H1 (cell line): ENCODE results near the gene PDE8B. TPM values are rescaled to one million over a fixed set of nuclear protein-coding genes. Genes with fewer than 3 reads are reported as not detected.

Experiments used
- CTCF ChIA-PET: fragments of 300-600 bp; sonication (Branson Sonifier 250); formaldehyde crosslinking; loops from one replicate; lab custom pipeline; 2021; ENCODE audit not compliant: partially characterized antibody; lab: Charles Lee
- POLR2A ChIA-PET: fragments of 300-600 bp; sonication (Branson Sonifier 250); formaldehyde crosslinking; loops from one replicate; lab custom pipeline; 2021; ENCODE audit warnings: inconsistent platforms; ENCODE audit not compliant: partially characterized antibody; lab: Charles Lee
- DNase-seq, 2 experiments: peaks; one replicate each; pipeline versions ENCODE4 v3.0.0 to v3.0.0-alpha.2; 2010 to 2022; ENCODE audit warnings: low spot score in 2 of 2, low read depth in 1 of 2, mixed read lengths in 1 of 2
- FAIRE-seq: peaks from 2 replicates; lab custom pipeline; 2011; peaks lifted over from hg19 to GRCh38; lab: Jason Lieb, UNC
- H2AFZ ChIP-seq: 2 replicates; pipeline ENCODE4 v1.8.1; 2012; ENCODE audit warnings: low read length, inconsistent platforms
- H2AK5ac ChIP-seq: 2 replicates; pipeline ENCODE4 v1.6.1; 2013; ENCODE audit warnings: low read depth, low read length
- H2BK120ac ChIP-seq: replicated peaks from 2 replicates; pipeline ENCODE3; 2013; ENCODE audit warnings: low read depth, low read length, inconsistent platforms
- H2BK12ac ChIP-seq: 2 replicates; pipeline ENCODE4 v1.6.1; 2013; ENCODE audit warnings: low read depth, low read length
- H2BK15ac ChIP-seq: 2 replicates; pipeline ENCODE4 v1.6.1; 2013; ENCODE audit warnings: low read length
- H2BK20ac ChIP-seq: 2 replicates; pipeline ENCODE4 v1.6.1; 2013; ENCODE audit warnings: low read length
- H2BK5ac ChIP-seq: 2 replicates; pipeline ENCODE4 v1.6.1; 2013; ENCODE audit warnings: low read depth, low read length
- H3K14ac ChIP-seq: 2 replicates; pipeline ENCODE4 v1.6.1; 2013; ENCODE audit warnings: inconsistent platforms; ENCODE audit not compliant: insufficient read length
- H3K18ac ChIP-seq: 2 replicates; pipeline ENCODE4 v1.6.1; 2013; ENCODE audit warnings: low read length; ENCODE audit errors: extremely low read depth
- H3K23ac ChIP-seq: 2 replicates; pipeline ENCODE4 v1.6.1; 2013; ENCODE audit warnings: inconsistent platforms; ENCODE audit not compliant: insufficient read length
- H3K23me2 ChIP-seq: 2 replicates; pipeline ENCODE4 v1.6.1; 2013; ENCODE audit warnings: low read depth, low read length
- H3K27ac ChIP-seq: 2 replicates; pipeline ENCODE4 v1.6.1; 2011; ENCODE audit warnings: low read depth, low read length, inconsistent platforms
- H3K27me3 ChIP-seq, 4 experiments: replicated peaks in 1 of 4; 1 replicate in 1 of 4; 2 replicates in 3 of 4; pipeline versions ENCODE4 v1.6.1 to v1.8.1; 2011 to 2013; ENCODE audit warnings: low read length in 3 of 4, mild to moderate bottlenecking in 3 of 4, inconsistent platforms in 2 of 4, mixed read lengths in 2 of 4, moderate library complexity in 1 of 4; ENCODE audit not compliant: control insufficient read depth in 3 of 4, insufficient read depth in 3 of 4; ENCODE audit errors: extremely low read depth in 1 of 4
- H3K36me3 ChIP-seq, 4 experiments: 2 replicates each; pipeline versions ENCODE4 v1.6.1 to v1.8.1; 2011 to 2013; ENCODE audit warnings: mild to moderate bottlenecking in 4 of 4, low read length in 3 of 4, moderate library complexity in 2 of 4, control low read depth in 1 of 4, inconsistent platforms in 1 of 4; ENCODE audit not compliant: insufficient read depth in 4 of 4, control insufficient read depth in 2 of 4
- H3K4ac ChIP-seq: replicated peaks from 2 replicates; pipeline ENCODE3; 2013; ENCODE audit warnings: low read length, low read depth, mixed read lengths, inconsistent platforms; ENCODE audit not compliant: insufficient read length
- H3K4me1 ChIP-seq, 4 experiments: replicated peaks in 1 of 4; 1 replicate in 1 of 4; 2 replicates in 3 of 4; pipeline versions ENCODE4 v1.6.1 to v1.8.1; 2011 to 2013; ENCODE audit warnings: low read length in 3 of 4, inconsistent platforms in 2 of 4, mixed read lengths in 1 of 4; ENCODE audit not compliant: insufficient read depth in 4 of 4, control insufficient read depth in 3 of 4
- H3K4me2 ChIP-seq, 2 experiments: 2 replicates each; pipeline versions ENCODE4 v1.6.1 to v1.8.1; 2011 to 2013; ENCODE audit warnings: low read depth in 2 of 2, low read length in 2 of 2, control low read depth in 1 of 2, inconsistent platforms in 1 of 2, mild to moderate bottlenecking in 1 of 2; ENCODE audit not compliant: insufficient read depth in 1 of 2
- H3K4me3 ChIP-seq, 4 experiments: fragments of 200-600, 300-600 bp in 1 of 4; sonication (generic), shearing (Covaris generic), sonication (Bioruptor Twin) in 1 of 4; 2 replicates each; pipeline versions ENCODE4 v1.5.1 to v1.8.1; 2011 to 2016; ENCODE audit warnings: low read length in 4 of 4, low read depth in 3 of 4, control low read depth in 2 of 4, inconsistent platforms in 2 of 4, mild to moderate bottlenecking in 2 of 4, mixed read lengths in 1 of 4, moderate library complexity in 1 of 4; ENCODE audit not compliant: insufficient read depth in 2 of 4; ENCODE audit errors: extremely low read depth in 1 of 4
- H3K56ac ChIP-seq: replicated peaks from 2 replicates; pipeline ENCODE3; 2013; ENCODE audit warnings: low read depth, mild to moderate bottlenecking, mixed read lengths, low read length, inconsistent platforms; ENCODE audit not compliant: insufficient read length
- H3K79me1 ChIP-seq: 2 replicates; pipeline ENCODE4 v1.6.1; 2013; ENCODE audit warnings: low read depth, low read length, control low read depth
- H3K79me2 ChIP-seq, 2 experiments: 2 replicates each; pipeline versions ENCODE4 v1.6.1 to v1.8.1; 2012 to 2013; ENCODE audit warnings: low read length in 2 of 2, mild to moderate bottlenecking in 2 of 2, inconsistent platforms in 1 of 2; ENCODE audit not compliant: insufficient read depth in 2 of 2, control insufficient read depth in 1 of 2
- H3K9ac ChIP-seq, 4 experiments: replicated peaks in 1 of 4; 1 replicate in 1 of 4; 2 replicates in 3 of 4; pipeline versions ENCODE4 v1.6.1 to v1.8.1; 2011 to 2013; ENCODE audit warnings: low read depth in 3 of 4, low read length in 3 of 4, control low read depth in 2 of 4, mild to moderate bottlenecking in 2 of 4, moderate library complexity in 2 of 4, inconsistent platforms in 1 of 4; ENCODE audit errors: extremely low read depth in 1 of 4
- H3K9me3 ChIP-seq, 2 experiments: 2 replicates each; pipeline versions ENCODE4 v1.6.1 to v1.8.1; 2012 to 2013; ENCODE audit warnings: mild to moderate bottlenecking in 2 of 2, moderate library complexity in 2 of 2, control low read depth in 1 of 2, inconsistent platforms in 1 of 2, low read depth in 1 of 2, low read length in 1 of 2, mixed read lengths in 1 of 2; ENCODE audit not compliant: insufficient read depth in 2 of 2
- H4K20me1 ChIP-seq, 2 experiments: replicated peaks in 1 of 2; 2 replicates each; pipeline versions ENCODE3 to v1.8.1; 2011 to 2013; ENCODE audit warnings: inconsistent platforms in 2 of 2, low read length in 2 of 2, mild to moderate bottlenecking in 1 of 2; ENCODE audit not compliant: insufficient read depth in 2 of 2, control insufficient read depth in 1 of 2
- H4K5ac ChIP-seq: 2 replicates; pipeline ENCODE4 v1.6.1; 2013; ENCODE audit warnings: low read length, low read depth, mixed read lengths, inconsistent platforms; ENCODE audit not compliant: insufficient read length
- H4K8ac ChIP-seq: 2 replicates; pipeline ENCODE4 v1.8.0; 2013; ENCODE audit warnings: mild to moderate bottlenecking, moderate library complexity, low read length, inconsistent platforms; ENCODE audit not compliant: insufficient read depth; ENCODE audit errors: extremely low read depth
- H4K91ac ChIP-seq: replicated peaks from 2 replicates; pipeline ENCODE3; 2013; ENCODE audit warnings: low read length, mixed read lengths, inconsistent platforms; ENCODE audit not compliant: insufficient read length
- EGR1 ChIP-seq: IDR thresholded peaks from 2 replicates; pipeline ENCODE4 v1.6.1; 2011; ENCODE audit warnings: low read depth, low read length, borderline replicate concordance
- POU5F1 ChIP-seq: IDR thresholded peaks from 2 replicates; pipeline ENCODE4 v1.6.1; 2011; ENCODE audit warnings: low read depth, mild to moderate bottlenecking, low read length, moderate library complexity
- WGBS, 2 experiments: shearing (Covaris generic) in 1 of 2; methylation state at CpG; one replicate each; pipeline versions ENCODE4 v1.1.6 to v1.1.7; 2013 to 2015; ENCODE audit warnings: low lambda C conversion rate in 2 of 2, mixed read lengths in 2 of 2, inconsistent platforms in 1 of 2, low coverage in 1 of 2, missing lambda C conversion rate in 1 of 2; ENCODE audit not compliant: insufficient replicate concordance in 2 of 2, insufficient coverage in 1 of 2, insufficient read length in 1 of 2; ENCODE audit errors: extremely low coverage in 1 of 2, missing lambda C conversion rate in 1 of 2; 5-methylcytosine and 5-hydroxymethylcytosine counted together
- polyA plus RNA-seq, 7 experiments: library from polyadenylated mRNA; depleted of rRNA in 3 of 7; stranded (reverse) in 5 of 7; unstranded in 2 of 7; fragments of >200 nt in 5 of 7; fragments of 200-250 nt in 2 of 7; gene quantifications; 1 replicate in 5 of 7; 2 replicates in 1 of 7; 4 replicates in 1 of 7; pipeline versions ENCODE4 v1.2.1 to v1.2.3, GENCODE V29; 2011 to 2013; ENCODE audit warnings: missing spikeins in 2 of 7, mixed read lengths in 2 of 7
- total RNA-seq: library from RNA; stranded (reverse); fragmentation: NEBNext Ultra II Directional; extraction: Animal tissue kit (Norgen Biotek cat#: 25700); gene quantifications from 2 replicates; pipeline ENCODE4 v1.2.1, GENCODE V29; 2021

PDE8B gene
- total and polyA plus RNA-seq, 2 of the 8 experiments (the other 6 are each of a cell fraction or from before 2014, with no cell fraction given) = 0.32 to 1.1 TPM

GRCh38 chr5:77321793-77322394, 111.4 kb downstream of the PDE8B start:
- Histone ChIP-seq H3K14ac (no peak overlapping the region), H3K79me1 (no peaks in the 10 kb centered on the region), H3K4me3 (peak overlapping the region in 1 of 4 experiments; percentile 30; a peak in 2 of 8 replicates), H4K8ac (no peak overlapping the region), H3K23me2 (no peaks in the 10 kb centered on the region; the same call in 1 of the 2 replicates), H2BK5ac (no peak overlapping the region), H3K27ac (no peak overlapping the region), H3K27me3 (no peaks in the 10 kb centered on the region; a peak in 1 of 7 replicates), H2BK120ac (no peak overlapping the region), H3K79me2 (no peaks in the 10 kb centered on the region), H3K9ac (no peak overlapping the region), H2BK15ac (no peak overlapping the region), H3K4me1 (peaks cover 2 to 11% (median 6%) of the 10 kb centered on the region in 4 experiments; a peak in 4 of 7 replicates), H3K4me2 (peak overlapping the region; percentile 53 to 58), H4K5ac (no peak overlapping the region), H3K4ac (no peak overlapping the region), H2AK5ac (no peak overlapping the region), H2AFZ (no peak overlapping the region), H3K18ac (no peak overlapping the region), H2BK12ac (no peak overlapping the region), H3K23ac (no peak overlapping the region), H3K9me3 (no peaks in the 10 kb centered on the region), H3K36me3 (no peaks in the 10 kb centered on the region), H4K20me1 (no peaks in the 10 kb centered on the region), H3K56ac (no peak overlapping the region), H4K91ac (no peak overlapping the region), H2BK20ac (no peak overlapping the region)
- 60% methylated on average over 4 of the region's 4 CpGs; no CpG with 5 or more reads in 1 of the 2 experiments for WGBS, 2 experiments
- POLR2A ChIA-PET = no interaction called here
- DNase-seq (peak in 1 of 2 experiments; percentile 52), FAIRE-seq (peak; percentile 87)
- CTCF ChIA-PET = no interaction called here
- no peak for TF ChIP-seq EGR1
- 0 out of 2 replicates have a peak, but pooled peaks have one; percentile 35 for TF ChIP-seq POU5F1
